Lung (tissue), 12 donors: ENCODE data around the gene NEDD9. TPM values are rescaled to one million over a fixed set of nuclear protein-coding genes. Genes with fewer than 3 reads are reported as not detected.

Source experiments
- ATAC-seq: fragments of 200-7000 bp; cut with Tn5 transposase; one replicate; pipeline ENCODE4 v1.9.1; 2020; ENCODE audit warnings: moderate number of reproducible peaks; ENCODE audit not compliant: insufficient read depth, low FRiP score
- DNase-seq, 3 donors: peaks; one replicate each; pipeline ENCODE4 v3.0.0-alpha.2; 2013 to 2017
- H3K27ac ChIP-seq, 2 donors: one replicate each; pipeline ENCODE4 v1.5.1; 2013; ENCODE audit warnings: mild to moderate bottlenecking in 2 of 2, moderate library complexity in 2 of 2, control low read depth in 1 of 2, inconsistent platforms in 1 of 2, low read depth in 1 of 2, low read length in 1 of 2
- H3K27me3 ChIP-seq, 3 donors: one replicate each; pipeline ENCODE4 v1.5.1; 2013; ENCODE audit warnings: low read length in 2 of 3; ENCODE audit not compliant: control insufficient read depth in 3 of 3, insufficient read depth in 3 of 3
- H3K36me3 ChIP-seq, 4 donors: one replicate each; pipeline ENCODE4 v1.5.1; 2013; ENCODE audit warnings: low read length in 4 of 4, mild to moderate bottlenecking in 1 of 4, moderate library complexity in 1 of 4; ENCODE audit not compliant: control insufficient read depth in 4 of 4, insufficient read depth in 4 of 4
- H3K4me1 ChIP-seq, 5 donors: one replicate each; pipeline ENCODE4 v1.5.1; 2013; ENCODE audit warnings: low read length in 5 of 5, mild to moderate bottlenecking in 2 of 5, moderate library complexity in 1 of 5; ENCODE audit not compliant: control insufficient read depth in 5 of 5, insufficient read depth in 5 of 5
- H3K4me3 ChIP-seq: one replicate; pipeline ENCODE4 v1.5.1; 2013; ENCODE audit warnings: mild to moderate bottlenecking, control low read depth, moderate library complexity
- H3K9ac ChIP-seq, 2 donors: one replicate each; pipeline ENCODE4 v1.5.1; 2013; ENCODE audit warnings: low read length in 2 of 2, control low read depth in 1 of 2; ENCODE audit not compliant: insufficient read depth in 1 of 2
- H3K9me3 ChIP-seq, 4 donors: one replicate each; pipeline ENCODE4 v1.5.1; 2013; ENCODE audit warnings: low read length in 3 of 4, mild to moderate bottlenecking in 1 of 4, moderate library complexity in 1 of 4; ENCODE audit not compliant: control insufficient read depth in 4 of 4, insufficient read depth in 3 of 4
- CTCF ChIP-seq: IDR thresholded peaks from 2 replicates; pipeline ENCODE4 v1.5.1; 2012; ENCODE audit warnings: mild to moderate bottlenecking; ENCODE audit errors: control extremely low read depth, extremely low read depth
- WGBS, 2 donors: extraction: QIAGEN DNeasy Blood & Tissue Kit; methylation state at CpG; one replicate each; pipeline ENCODE4 v1.1.7; 2013; 5-methylcytosine and 5-hydroxymethylcytosine counted together
- polyA plus RNA-seq, 2 donors: library from polyadenylated mRNA; stranded (reverse); fragments of 200-250 nt; gene quantifications; one replicate each; pipeline ENCODE4 v1.2.1, GENCODE V29; 2013
- total RNA-seq, 2 donors: library from RNA; depleted of rRNA in 1 of 2; stranded (reverse); fragments of >200 nt in 1 of 2; gene quantifications; one replicate each; pipeline ENCODE4 v1.2.1, GENCODE V29; 2014 to 2021
- donor health status: control.
- donor health status: control.
- donor health status: Bipolar disorder and iron deficiency.
- donor health status: healthy.
- donor health status: DM: yes; HTN: yes; CAD: no.

The NEDD9 gene
- total and polyA plus RNA-seq, 4 donors = 28.2 to 158 (median 125) TPM

- Histone ChIP-seq H3K4me3 (no peak overlapping the region), H3K4me1 (peaks cover 34 to 67% (median 45%) of the 10 kb centered on the region in 5 donors), H3K27ac (peak overlapping the region in 1 of 2 donors; percentile 65), H3K9ac (no peak overlapping the region), H3K9me3 (no peaks in the 10 kb centered on the region), H3K27me3 (no peaks in the 10 kb centered on the region), H3K36me3 (peaks cover 0 to 22% (median 6%) of the 10 kb centered on the region in 4 donors)
- no peak for DNase-seq
- no peak for ATAC-seq
- TF ChIP-seq CTCF = no peak
- WGBS, 2 donors = 27 to 35% methylated on average over 4 of the region's 4 CpGs
Observed at GRCh38 chr6:11212664-11213063, 19.8 kb downstream of the NEDD9 start.

GRCh38 chr6:11211254-11211653, 21.2 kb downstream of the NEDD9 start:
- Histone ChIP-seq H3K4me3 (no peak overlapping the region), H3K27me3 (no peaks in the 10 kb centered on the region), H3K9ac (no peak overlapping the region), H3K36me3 (peaks cover 0 to 22% (median 6%) of the 10 kb centered on the region in 4 donors), H3K4me1 (peaks cover 33 to 69% (median 42%) of the 10 kb centered on the region in 5 donors), H3K9me3 (no peaks in the 10 kb centered on the region), H3K27ac (peak overlapping the region; percentile 24 to 75)
- no peak for TF ChIP-seq CTCF
- 65 to 71% methylated on average over 2 of the region's 2 CpGs for WGBS, 2 donors
- no peak for ATAC-seq
- DNase-seq = no peak

GRCh38 chr6:11210386-11211138, 21.9 kb downstream of the NEDD9 start:
- 63 to 90% methylated on average over 2 of the region's 2 CpGs for WGBS, 2 donors
- no peak overlapping the region for H3K4me3 ChIP-seq
- DNase-seq = no peak
- peak overlapping the region; percentile 24 to 75 for H3K27ac ChIP-seq
- H3K4me1 ChIP-seq = peaks cover 28 to 67% (median 42%) of the 10 kb centered on the region in 5 donors
- TF ChIP-seq CTCF = no peak
- H3K9ac ChIP-seq = no peak overlapping the region
- ATAC-seq = no peak
- H3K36me3 ChIP-seq = peaks cover 0 to 22% (median 6%) of the 10 kb centered on the region in 4 donors
- no peaks in the 10 kb centered on the region for H3K9me3 ChIP-seq
- no peaks in the 10 kb centered on the region for H3K27me3 ChIP-seq
